SHP77 (cell line): ENCODE results near the gene PPP1R8.
"Not testable (repeated sequence)": the region's sequence is repeated elsewhere in the genome, so short reads cannot be mapped to it uniquely, and the experiment has no call there.

Experiments used
- DNase-seq, 2 experiments: peaks; one replicate each; lab custom pipeline; 2025; lab: John Stamatoyannopoulos, UW

Gene PPP1R8

DNA sequence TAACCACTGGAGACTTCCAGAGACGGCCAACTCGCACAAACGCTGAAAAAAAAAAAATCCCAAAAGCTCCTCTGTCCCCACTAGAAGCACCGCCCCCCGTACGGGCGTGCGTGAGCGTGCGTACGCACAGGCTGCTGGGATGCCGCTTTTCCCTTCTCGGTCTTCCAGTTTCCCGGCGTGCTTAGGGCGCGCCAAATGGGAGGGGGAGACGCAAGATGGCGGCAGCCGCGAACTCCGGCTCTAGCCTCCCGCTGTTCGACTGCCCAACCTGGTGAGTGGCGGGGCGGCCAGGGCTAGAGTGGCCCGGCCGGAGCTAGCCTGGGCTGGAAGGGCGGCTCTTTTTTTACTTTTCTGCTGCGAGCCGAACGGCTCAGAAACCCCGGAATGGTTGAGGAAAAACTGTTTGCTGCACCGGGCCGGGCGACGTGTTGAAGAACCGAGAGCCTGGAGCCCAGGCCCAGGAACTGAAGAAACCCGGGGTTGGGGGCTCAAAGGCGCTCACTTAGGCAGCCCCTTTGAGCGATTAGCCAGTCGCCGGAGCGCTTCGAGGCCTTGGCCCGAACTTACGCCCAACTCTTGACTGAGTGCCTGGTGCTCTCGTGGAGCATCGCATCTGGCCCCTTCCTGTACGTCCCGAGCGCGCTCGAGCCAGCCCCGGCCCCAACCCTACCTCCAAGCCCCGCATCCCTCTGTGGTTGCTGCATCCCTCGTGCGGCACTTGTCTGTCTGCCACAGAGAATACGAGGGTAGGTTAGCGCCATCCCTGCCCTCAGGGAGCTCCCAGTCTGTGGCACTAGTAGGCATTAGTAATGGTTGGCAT, at the start of gene PPP1R8:
Gene PPP1R8 (plus strand): TSS at position 162 of the 820 bp plus-strand sequence. CDS start 54 bp downstream, at position 216.
- peak; percentile 96 to 97 for DNase-seq

DNA sequence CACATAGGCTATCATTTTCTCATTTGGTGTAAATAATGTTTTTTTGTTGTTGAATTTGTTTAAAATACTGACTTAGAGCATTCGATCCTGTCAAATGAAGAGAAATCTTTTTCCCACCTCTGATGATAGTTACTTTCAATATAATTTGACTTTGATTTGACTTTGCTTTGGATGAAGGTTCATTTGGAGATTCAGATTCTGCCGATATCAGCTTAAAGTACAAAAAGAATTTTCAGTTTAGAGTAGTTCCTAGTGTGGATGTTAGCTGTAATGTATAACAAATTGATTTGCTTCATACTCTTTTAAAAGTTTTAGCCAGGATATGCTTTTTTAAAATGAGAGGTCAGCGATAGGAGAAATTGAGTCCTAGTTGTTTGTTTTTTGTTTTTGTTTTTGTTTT, 47.6 kb upstream of the PPP1R8 start:
- DNase-seq, result no peak

DNA sequence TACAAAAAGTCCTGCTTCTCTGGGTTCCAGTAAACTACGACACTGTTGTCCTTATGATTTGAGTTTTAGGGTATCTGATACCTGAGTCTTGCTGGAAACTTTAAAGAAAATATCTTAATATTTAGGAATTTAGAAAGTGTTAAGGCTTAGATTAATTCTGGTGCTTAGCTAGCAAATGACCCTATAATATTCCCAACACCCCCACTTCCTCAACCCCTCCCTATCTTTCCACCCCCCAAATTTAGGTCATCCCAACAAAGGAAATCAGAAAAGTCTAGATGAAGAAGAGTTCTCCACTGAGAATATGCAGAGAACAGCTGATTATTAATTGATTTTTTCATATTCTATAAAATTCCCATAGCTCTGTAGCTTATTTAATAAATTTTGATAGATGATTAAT, 45.9 kb upstream of the PPP1R8 start:
- no peak for DNase-seq

DNA sequence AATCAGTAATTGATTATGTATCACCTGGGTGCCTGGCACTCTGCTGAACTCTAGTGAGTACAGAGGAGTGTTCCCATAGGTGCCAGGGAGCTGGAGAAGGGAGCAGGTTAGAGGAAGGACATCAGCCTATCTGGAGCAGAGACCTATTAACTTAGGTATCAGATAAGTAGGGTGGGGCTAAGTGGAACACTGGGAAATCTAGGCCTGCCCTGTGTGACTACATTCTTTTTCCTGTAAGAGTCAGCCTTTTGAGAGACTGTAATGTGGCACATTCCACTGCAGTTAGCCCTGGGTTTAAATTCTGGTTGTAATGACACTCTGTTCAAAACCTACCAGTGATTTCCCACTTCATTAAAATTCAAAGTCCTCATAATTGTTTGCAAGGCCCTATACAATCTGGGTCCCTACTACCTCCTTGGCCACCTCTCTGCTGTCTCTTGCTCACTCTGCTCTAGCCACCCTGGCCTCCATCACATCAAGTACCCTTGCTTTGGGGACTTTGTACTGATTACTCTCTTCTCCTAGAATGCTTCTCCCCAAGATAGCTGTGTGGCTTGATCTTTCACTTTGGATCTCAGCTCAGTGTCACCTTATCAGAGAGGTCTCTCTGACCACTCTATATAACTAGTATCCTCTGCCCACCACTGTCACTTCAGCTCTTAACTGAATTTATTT, 44.7 kb upstream of the PPP1R8 start:
- DNase-seq, result no peak

DNA sequence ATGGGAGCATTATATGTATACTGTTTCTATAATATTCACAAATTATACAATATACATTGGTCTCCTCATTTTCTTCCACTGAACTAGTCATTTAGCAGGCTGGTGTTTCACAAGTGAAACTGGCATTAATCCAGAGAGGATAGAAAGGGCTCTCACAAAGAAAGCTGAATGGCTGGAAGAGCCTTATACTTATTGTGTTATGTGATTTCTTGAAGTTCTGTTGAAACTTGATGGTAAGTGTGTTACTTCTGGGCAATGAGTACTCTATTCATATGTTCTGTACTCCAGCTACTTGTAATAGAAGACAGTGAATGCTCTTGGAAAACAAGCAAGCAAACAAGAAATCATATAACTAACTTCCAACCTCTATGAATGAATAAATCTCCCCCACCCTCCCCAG, 42.7 kb upstream of the PPP1R8 start:
- DNase-seq, result no peak

DNA sequence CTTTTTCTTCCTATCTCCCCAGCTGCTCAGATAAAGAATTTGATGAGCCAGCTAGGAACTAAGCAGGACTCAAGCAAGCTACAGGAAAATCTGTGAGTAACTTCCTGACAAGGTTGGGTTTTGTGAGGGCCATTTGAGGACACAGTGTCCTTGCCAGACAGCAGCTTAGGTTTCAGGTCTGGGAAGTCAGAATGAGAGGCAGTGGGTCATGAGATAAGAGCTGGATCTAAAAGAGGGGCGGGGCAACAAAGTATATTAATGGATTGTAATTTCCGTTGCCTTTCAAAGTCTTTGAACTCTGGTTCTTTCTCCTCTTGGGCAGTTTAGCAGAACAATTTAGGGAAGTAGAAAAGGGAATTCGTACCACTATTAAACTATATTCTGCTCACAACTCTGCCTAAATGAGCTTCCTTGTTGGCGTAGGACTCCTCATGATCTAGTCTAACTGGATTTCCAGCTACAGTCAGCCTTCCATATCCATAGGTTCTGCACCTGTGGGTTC, 41.0 kb upstream of the PPP1R8 start:
- DNase-seq, result no peak

DNA sequence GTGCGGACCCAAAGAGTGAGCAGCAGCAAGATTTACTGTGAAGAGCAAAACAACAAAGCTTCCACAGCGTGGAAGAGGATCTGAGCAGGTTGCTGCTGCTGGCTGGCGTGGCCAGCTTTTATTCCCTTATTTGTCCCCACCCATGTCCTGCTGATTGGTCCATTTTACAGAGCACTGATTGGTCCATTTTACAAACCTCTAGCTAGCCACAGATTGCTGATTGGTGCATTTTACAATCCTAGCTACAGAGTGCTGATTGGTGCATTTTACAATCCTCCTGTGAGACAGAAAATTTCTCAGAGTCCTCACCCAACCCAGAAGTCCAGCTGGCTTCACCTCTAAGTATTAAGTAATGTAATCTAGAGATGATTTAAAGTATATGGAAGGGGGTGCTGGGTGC, 40.3 kb upstream of the PPP1R8 start:
- DNase-seq, result not testable (repeated sequence)

DNA sequence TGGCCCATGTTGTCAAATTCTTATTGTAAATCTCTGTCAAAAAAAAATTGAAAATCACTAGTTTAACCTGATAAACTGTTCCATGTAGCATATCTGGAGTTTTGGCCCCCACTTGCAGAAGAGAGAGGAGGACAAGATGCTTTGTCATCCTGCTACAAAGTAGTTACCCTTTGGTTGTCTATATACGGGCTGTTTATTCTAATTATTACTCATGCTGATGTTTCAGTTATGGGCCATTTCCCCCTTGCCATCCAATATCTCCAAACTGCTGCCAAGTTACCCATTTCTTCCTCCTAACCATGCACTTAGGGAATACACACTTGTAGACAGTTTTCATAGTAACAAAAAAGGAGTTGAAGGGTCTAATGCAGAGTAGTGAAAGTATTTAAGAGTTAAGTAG, 35.0 kb upstream of the PPP1R8 start:
- no peak for DNase-seq

DNA sequence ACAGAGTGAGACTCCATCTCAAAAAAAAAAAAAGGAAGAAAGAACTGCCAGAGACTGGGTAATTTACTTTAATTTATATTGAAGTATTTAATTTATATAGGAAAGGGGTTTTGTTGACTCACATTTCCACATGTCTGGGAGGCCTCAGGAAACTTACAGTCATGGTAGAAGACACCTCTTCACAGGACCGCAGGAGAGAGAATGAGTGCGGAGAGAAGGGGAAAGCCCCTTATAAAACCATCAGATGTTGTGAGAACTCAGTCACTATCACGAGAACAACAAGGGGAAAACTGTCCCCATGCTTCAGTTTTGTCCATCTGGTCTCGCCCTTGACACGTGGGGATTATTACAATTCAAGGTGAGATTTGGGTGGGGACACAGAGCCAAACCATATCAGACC, 25.8 kb upstream of the PPP1R8 start:
- no peak for DNase-seq

DNA sequence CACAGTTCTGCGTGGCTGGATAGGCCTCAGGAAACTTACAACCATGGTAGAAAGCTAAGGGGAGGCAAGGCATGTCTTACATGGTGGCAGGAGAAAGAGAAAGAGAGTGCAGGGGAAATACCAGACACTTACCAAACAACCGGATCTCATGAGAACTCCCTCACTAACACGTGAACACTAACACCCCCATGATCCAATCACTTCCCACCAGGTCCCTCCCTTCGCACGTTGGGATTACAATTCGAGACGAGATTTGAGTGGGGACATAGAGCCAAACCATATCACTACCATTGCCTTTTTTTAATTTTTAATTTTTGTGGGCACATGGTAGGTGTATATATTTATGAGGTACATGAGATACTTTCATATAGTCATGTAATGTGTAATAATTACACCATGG, 23.8 kb upstream of the PPP1R8 start:
- no peak for DNase-seq

DNA sequence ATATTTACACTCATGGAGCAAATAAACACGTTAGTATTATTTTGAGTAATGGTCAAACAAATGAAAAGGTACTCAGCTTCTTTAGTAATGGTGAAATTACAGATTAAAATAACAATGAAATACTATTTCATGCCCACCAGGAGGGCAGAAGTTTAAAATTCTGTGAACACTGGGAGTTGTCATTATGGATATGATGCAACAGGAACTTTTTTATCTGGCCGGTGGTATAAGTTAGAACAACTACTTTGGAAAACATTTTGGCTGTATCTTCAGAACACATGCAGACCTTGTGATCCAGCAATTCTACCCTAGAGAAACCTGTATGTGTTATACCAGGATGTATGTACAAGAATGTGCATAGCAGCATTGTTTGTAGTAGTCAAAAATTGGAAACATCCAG, 23.2 kb upstream of the PPP1R8 start:
- DNase-seq, result no peak

DNA sequence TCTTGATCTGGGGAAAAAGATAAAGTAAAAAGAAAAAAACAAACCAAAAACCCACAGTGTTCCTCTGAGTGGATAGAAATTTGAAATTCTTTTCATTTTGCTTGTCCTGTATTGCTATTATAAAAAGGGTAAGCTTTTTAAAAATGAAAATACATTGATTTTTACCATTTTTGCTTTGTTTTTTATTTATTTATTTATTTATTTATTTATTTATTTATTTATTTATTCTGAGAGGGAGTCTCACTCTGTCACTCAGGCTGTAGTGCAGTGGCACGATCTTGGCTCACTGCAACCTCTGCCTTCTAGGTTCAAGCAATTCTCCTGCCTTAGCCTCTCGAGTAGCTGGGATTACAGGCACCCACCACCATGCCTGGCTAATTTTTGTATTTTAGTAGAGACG, 22.5 kb upstream of the PPP1R8 start:
- DNase-seq, result not testable (repeated sequence)

DNA sequence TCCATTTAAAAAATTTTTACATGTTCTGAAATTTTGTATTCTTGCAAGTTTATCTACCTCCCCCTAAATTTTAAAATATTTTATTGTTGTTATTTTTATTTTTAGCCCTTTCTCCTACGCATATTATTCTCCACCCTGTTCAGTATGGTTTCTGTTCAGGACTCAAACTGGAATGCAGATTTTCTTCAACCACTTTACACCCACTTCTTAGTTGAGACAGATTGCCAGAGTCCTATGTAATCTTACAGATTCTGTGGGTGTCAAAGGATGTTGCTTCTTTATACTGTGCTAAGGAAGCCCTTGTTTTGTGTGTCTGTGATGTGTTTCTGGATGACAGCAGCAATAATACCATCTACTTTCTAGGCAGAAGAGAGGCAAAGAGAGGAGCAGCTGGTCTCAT, 20.7 kb upstream of the PPP1R8 start:
- DNase-seq, result no peak

DNA sequence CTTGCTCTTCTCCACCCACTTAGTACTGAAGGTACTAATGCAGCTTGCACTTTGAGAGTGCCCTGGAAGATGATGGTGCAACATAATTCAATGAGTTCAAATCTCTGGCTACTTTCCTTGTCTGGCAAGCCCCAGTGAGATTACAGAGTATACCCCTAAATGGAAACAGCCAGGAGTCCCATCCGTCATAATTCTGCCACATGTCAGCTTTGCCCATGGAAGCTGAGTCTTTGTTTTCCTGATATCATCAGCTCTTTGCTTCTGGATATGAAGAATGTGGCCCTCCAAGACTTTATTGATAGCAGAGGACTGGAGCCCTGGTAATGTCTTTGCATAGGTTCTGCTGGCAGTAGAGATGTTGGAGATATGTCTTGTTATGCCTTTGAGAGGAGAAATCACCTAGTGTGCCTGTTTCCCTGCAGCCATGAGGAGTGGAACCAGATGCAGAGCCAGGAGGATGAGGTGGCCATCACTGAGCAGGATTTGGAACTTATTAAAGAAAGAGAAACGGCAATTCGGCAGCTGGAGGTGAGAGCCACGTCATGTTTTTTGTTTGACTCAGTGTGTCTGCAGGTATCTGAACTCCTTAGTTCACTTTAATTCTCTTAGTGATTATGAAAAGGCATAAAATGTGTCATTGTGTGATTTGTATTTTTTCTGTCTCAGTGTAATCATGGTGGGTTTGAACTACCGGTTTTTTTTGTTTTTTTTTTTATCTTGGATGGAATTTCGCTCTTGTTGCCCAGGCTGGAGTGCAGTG, 18.7 kb upstream of the PPP1R8 start:
- no peak for DNase-seq

DNA sequence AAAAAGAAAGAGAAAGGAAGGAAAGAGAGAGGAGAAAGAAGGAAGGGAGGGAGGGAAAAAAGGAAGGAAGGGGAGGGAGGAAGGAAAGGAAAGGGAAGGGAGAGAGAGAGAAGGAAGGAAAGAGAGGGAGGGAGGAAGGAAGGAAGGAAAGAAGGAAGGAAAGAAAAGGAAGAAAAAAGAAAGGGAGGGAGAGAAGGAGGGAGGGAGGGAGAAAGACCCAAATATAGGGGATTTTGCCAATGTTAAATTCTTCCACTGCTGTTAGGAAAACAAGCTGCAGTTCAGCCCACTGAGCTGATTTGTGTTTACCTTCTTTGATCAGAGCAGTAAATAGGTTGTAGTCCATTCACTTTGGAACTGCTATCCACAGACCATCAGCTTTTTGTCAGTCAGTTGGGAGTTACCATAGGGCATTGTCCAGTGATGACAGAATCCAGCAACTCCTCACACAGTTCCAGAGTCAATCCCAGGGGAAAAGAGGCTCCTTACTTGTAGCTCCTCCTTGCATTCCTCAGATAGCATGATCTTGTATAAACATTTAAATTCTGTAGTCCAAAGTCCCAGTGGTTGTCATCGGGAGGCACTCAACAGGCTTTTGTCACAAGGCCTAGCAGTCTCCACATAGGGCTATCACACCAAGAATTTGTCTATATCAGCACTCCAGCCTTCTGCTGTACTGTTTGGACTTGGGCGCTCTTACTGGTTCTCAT, 13.5 kb upstream of the PPP1R8 start:
- DNase-seq, result no peak

DNA sequence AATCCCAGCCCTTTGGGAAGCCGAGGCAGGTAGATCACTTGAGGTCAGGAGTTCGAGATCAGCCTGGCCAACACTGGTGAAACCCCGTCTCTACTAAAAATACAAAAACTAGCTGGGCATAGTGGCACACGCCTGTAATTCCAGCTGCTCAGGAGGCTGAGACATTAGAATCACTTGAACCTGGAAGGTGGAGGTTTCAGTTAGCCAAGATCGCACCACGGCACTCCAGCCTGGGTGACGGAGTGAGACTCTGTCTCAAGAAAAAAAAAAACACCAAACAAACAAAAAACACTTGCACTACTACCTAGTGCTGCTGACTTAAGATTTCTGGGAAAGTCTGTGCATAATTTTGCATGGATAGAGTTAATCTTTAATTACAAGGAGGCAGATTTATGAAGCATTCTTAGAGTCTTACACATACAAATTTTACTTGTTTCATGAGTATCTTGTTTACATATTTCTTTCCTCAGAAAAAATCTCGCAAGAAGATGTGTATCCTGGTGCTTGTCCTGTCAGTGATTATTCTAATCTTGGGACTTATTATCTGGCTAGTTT, 8.7 kb upstream of the PPP1R8 start:
- no peak for DNase-seq

DNA sequence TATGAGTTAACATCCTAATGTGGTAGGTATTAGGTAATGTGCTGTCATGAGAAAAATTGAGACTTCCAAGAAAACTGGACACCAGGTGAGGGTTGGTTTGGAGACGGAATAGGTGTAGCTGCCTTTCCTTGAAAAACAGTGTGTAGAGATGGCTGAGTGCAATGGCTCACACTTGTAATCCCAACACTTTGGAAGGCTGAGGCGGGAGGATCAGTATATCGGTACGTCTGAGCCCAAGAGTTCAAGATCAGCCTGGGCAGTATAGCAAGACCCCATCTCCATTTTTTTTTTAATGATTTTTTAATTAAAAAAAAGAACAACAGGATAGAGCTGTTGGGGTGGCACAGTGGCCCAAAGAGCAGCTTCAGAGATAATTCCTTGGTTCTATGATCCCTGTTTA, 6.8 kb upstream of the PPP1R8 start:
- DNase-seq, result no peak

DNA sequence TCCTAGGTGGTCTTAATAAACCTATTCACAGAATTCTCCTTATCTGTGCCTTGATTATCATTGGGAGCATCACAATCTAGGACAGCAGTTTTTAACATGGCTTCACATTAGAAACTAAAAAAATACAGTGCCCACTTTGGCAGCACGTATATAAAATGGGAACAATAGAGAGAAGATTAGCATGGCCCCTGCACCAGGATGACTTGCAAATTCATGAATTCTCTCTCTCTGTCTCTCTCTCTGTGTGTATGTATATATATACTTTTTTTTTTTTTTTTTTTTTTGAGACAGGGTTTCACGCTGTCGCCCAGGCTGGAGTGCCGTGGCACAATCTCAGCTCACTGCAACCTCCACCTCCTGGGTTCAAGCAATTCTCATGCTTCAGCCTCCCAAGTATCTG, 6.2 kb upstream of the PPP1R8 start:
- no peak for DNase-seq

DNA sequence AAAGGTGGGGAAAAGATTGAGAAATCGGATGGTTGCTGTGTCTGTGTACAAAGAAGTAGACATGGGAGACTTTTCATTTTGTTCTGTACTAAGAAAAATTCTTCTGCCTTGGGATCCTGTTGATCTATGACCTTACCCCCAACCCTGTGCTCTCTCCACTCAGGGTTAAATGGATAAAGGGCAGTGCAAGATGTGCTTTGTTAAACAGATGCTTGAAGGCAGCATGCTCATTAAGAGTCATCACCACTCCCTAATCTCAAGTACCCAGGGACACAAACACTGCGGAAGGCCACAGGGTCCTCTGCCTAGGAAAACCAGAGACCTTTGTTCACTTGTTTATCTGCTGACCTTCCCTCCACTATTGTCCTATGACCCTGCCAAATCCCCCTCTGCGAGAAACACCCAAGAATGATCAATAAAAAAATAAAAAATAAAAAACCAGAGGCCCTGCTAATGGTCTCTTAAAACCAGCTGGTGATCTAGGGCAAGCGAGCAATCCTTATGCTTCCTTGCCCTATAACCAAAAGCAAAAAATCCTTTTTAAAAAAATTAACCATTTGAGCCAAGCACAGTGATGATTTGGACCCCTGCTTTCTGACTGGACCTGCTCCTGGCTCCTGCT, 1.1 kb upstream of the PPP1R8 start:
- not testable (repeated sequence) for DNase-seq

DNA sequence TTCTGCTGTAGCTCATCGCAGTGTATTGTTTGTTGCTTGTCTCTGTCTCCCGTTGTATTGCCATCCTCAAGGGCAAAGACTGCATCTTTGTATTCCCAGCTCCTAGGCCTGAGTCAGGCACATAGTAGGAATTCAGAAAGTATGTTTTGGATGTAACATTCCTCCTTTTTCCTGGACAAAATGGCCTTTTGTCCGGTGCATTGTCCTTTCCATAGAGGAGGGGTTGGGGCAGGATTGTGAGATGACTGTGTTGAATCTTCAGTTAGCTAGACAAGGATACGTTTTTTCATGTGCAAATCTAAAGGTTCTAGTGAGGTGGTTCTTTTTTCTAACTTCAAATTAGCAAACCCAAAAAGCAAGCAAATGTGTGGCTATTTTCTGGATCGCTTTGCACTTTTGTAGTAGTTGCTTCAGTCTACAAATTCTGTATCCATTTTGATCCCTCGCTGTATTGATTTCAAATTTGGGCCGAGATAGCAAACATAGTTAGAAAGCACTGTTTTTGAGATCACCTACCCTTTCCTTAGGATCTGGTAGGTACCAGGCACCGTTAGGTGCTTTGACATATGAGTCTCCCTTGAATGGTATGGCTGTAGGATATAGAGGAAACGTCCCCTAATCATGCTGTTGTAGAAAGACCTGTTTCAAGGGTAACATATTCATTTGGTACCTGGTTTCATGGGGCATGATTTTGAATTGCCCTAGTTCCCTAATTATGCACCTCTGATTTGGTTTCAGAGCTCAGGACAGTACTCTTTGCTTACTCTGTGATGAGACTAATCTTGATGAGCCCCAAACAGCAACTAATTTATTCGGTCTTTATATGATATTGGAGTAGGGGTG, 1.2 kb downstream of the PPP1R8 start:
- DNase-seq, result no peak
